B cell (primary cell): ENCODE measurements around the gene ARHGAP12.

Experiments used
- EZH2 ChIP-seq: IDR thresholded peaks from 2 replicates; pipeline ENCODE4 v1.6.1; 2012; ENCODE audit warnings: borderline replicate concordance, low read depth, mild to moderate bottlenecking, moderate library complexity, low read length; ENCODE audit not compliant: insufficient read depth, poor library complexity, severe bottlenecking
- TF ChIP-seq, protein P1 (sequence below): fragments of 200-600 bp; IDR thresholded peaks from one replicate; pipeline ENCODE4 v1.8.0; 2022; ENCODE audit warnings: antibody characterized with exemption, mild to moderate bottlenecking

DNA sequence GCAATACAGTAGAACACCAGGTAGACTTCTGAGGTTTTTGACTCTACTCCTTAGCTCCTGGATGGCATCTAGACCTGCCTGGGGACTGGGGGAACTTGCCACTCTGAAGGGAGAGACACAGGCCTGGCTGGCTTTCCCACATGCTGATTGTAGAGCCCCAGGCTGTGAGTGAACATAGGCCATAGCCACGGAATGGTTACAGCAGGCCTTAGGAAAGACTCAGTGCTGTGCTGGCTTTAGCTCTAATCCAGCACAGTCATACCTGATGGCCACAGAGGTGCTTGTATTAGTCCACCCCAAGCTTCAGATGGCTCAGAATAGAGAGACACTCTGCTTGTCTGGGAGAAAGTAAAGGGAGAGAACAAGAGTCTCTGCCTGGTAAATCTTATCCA lies 35.0 kb upstream of the ARHGAP12 start:
- TF ChIP-seq, protein P1, sequence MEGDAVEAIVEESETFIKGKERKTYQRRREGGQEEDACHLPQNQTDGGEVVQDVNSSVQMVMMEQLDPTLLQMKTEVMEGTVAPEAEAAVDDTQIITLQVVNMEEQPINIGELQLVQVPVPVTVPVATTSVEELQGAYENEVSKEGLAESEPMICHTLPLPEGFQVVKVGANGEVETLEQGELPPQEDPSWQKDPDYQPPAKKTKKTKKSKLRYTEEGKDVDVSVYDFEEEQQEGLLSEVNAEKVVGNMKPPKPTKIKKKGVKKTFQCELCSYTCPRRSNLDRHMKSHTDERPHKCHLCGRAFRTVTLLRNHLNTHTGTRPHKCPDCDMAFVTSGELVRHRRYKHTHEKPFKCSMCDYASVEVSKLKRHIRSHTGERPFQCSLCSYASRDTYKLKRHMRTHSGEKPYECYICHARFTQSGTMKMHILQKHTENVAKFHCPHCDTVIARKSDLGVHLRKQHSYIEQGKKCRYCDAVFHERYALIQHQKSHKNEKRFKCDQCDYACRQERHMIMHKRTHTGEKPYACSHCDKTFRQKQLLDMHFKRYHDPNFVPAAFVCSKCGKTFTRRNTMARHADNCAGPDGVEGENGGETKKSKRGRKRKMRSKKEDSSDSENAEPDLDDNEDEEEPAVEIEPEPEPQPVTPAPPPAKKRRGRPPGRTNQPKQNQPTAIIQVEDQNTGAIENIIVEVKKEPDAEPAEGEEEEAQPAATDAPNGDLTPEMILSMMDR = no peak
- TF ChIP-seq EZH2 = no peak
